ENCODE data around the gene KRTAP10-3. TPM values are rescaled to one million over a fixed set of nuclear protein-coding genes. Genes with fewer than 3 reads are reported as not detected.

The KRTAP10-3 gene
- total RNA-seq, 1 donor from 2014 or later = not detected

DNA sequence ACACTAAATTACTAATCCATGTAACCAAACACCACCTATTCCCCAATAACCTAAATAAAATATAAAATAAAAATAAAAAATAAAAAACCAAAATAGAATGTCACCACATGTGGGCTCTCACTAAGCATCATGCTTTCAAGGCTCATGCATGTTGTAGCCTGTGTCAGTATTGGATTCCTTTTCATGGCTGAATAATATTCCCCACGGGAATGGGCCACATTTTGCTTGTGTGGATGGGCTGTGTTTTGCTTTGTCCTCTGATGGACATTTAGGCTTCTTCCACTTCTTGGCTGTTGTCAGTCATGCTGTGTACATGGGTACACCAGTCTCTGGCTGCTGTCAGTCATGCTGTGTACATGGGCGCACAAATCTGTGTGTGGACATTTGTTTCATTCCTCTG lies 30.5 kb upstream of the KRTAP10-3 start:
- Mint-ChIP-seq H3K27me3 (ENCODE audit: unreplicated experiment) (peaks cover 35% of the 10 kb centered on the region), H3K36me3 (ENCODE audit: unreplicated experiment) (no peaks in the 10 kb centered on the region), H3K4me1 (ENCODE audit: unreplicated experiment) (peaks cover 3% of the 10 kb centered on the region), H3K9me3 (ENCODE audit: unreplicated experiment) (no peaks in the 10 kb centered on the region), H3K4me3 (ENCODE audit: unreplicated experiment) (no peak overlapping the region), H3K27ac (ENCODE audit: unreplicated experiment) (no peak overlapping the region)
- TF ChIP-seq, protein P1, sequence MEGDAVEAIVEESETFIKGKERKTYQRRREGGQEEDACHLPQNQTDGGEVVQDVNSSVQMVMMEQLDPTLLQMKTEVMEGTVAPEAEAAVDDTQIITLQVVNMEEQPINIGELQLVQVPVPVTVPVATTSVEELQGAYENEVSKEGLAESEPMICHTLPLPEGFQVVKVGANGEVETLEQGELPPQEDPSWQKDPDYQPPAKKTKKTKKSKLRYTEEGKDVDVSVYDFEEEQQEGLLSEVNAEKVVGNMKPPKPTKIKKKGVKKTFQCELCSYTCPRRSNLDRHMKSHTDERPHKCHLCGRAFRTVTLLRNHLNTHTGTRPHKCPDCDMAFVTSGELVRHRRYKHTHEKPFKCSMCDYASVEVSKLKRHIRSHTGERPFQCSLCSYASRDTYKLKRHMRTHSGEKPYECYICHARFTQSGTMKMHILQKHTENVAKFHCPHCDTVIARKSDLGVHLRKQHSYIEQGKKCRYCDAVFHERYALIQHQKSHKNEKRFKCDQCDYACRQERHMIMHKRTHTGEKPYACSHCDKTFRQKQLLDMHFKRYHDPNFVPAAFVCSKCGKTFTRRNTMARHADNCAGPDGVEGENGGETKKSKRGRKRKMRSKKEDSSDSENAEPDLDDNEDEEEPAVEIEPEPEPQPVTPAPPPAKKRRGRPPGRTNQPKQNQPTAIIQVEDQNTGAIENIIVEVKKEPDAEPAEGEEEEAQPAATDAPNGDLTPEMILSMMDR (IDR thresholded peaks at IDR 0.05) = no peak
- DNase-seq (ENCODE audit: extremely low spot score, unreplicated experiment) = no peak

DNA sequence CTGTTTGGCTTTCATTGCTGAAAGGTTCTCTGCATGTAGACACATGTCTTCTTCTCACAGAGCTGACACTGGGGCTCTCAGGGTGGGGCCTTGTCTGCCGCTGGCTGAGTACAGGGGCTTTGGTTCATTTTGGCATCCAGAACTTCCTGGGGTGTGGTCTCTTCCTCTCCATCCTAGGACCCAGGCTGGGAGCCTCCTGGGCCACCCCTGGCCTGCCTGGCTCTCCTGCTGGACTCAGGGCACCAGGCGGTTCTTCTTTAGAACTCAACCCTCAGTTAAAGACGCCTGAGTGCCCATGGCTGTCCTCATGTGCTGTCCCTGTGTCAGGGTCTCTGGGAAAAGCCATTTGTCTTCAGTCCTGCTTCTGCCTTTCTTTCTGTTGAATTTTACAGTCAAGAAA lies 27.3 kb upstream of the KRTAP10-3 start:
- TF ChIP-seq, protein P1 (IDR thresholded peaks at IDR 0.05) = no peak
- no peak overlapping the region for H3K4me3 Mint-ChIP-seq (ENCODE audit: unreplicated experiment)

DNA sequence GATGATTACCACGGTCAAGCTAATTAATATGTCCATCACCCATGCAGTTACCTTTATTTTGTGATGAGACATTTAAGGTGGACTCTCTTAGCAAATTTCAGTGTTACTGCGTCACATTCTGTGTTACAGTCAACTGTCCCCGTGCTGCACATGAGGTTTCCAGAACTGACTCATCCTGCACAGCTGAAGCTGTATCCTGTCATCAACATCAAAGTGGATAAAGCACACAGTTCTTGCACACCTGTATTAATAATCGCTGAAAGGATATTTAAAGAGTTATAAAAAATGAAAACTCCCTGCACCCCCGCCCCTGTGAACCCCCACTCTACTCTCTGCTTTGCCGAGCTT lies 25.2 kb upstream of the KRTAP10-3 start:
- Mint-ChIP-seq H3K4me1 (ENCODE audit: unreplicated experiment) (peaks cover 3% of the 10 kb centered on the region), H3K36me3 (ENCODE audit: unreplicated experiment) (no peaks in the 10 kb centered on the region), H3K27ac (ENCODE audit: unreplicated experiment) (no peak overlapping the region), H3K27me3 (ENCODE audit: unreplicated experiment) (peaks cover 33% of the 10 kb centered on the region), H3K4me3 (ENCODE audit: unreplicated experiment) (no peak overlapping the region), H3K9me3 (ENCODE audit: unreplicated experiment) (peaks cover 10% of the 10 kb centered on the region)
- TF ChIP-seq, protein P1 (IDR thresholded peaks at IDR 0.05) = no peak
- no peak for DNase-seq (ENCODE audit: extremely low spot score, unreplicated experiment)

More for the DNA sequence above, 27.3 kb upstream of the KRTAP10-3 start:
- peaks cover 3% of the 10 kb centered on the region for H3K4me1 Mint-ChIP-seq (ENCODE audit: unreplicated experiment)
- DNase-seq (ENCODE audit: extremely low spot score, unreplicated experiment) = peak; percentile 62
- no peak overlapping the region for H3K27ac Mint-ChIP-seq (ENCODE audit: unreplicated experiment)
- peaks cover 9% of the 10 kb centered on the region for H3K9me3 Mint-ChIP-seq (ENCODE audit: unreplicated experiment)
- no peaks in the 10 kb centered on the region for H3K36me3 Mint-ChIP-seq (ENCODE audit: unreplicated experiment)
- H3K27me3 Mint-ChIP-seq (ENCODE audit: unreplicated experiment) = peaks cover 33% of the 10 kb centered on the region

DNA sequence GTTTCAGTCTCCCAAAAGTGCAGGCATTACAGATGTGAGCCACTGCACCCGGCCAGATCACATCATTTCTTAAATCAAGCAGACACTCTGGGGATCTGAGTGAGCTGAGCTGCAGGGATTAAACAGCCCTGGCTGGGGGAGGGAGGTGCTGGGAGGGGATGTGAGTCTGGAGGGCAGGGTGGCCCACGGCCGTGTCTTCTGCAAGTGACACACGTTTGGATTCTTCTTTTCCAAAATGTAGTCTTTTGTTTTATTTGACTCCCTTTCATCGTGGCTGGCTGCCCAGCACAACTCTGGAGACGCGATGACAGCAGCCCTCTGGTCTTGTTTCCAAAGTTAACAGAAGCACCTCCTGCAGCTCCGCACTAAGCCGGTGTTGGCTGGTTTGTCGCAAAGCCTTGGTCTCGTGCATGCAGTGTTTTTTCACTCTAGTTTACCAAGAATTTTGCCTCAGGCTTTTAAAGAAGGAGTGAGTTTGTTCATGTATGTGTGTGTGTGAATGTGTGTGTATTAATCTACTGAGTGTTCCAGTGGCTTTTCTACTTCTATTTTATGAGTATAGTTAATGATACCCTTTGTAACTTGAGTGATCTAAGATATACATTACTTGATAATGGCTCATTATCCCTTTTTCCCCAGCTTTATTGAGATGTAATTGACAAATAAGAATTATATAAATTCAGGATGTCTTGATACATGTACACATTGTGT lies 24.6 kb upstream of the KRTAP10-3 start:
- TF ChIP-seq, protein P1 (IDR thresholded peaks at IDR 0.05) = no peak
- Mint-ChIP-seq H3K27me3 (ENCODE audit: unreplicated experiment) (peaks cover 33% of the 10 kb centered on the region), H3K27ac (ENCODE audit: unreplicated experiment) (no peak overlapping the region), H3K4me3 (ENCODE audit: unreplicated experiment) (no peak overlapping the region), H3K9me3 (ENCODE audit: unreplicated experiment) (peaks cover 11% of the 10 kb centered on the region), H3K36me3 (ENCODE audit: unreplicated experiment) (no peaks in the 10 kb centered on the region), H3K4me1 (ENCODE audit: unreplicated experiment) (peaks cover 3% of the 10 kb centered on the region)
- DNase-seq (ENCODE audit: extremely low spot score, unreplicated experiment) = peak; percentile 79

DNA sequence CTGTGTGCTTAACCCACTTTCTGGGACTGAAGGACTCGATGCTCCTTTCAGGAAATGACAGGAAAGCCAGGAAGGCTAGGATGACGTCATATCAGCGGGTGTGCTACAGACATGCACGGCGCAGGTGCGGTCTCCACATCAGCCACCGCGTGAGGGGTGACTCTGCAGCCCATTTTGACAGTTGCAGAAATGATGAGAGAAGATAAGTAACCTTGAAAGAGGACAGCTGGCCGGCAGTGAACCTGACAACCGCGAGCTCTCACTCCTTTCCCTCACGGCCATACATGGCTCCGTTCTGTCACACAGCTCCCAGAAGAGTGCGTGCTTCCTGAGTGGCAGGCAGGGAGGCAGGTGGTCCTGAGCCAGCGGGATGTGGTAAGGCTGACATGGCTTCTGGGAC lies 23.5 kb upstream of the KRTAP10-3 start:
- Mint-ChIP-seq H3K27ac (ENCODE audit: unreplicated experiment) (no peak overlapping the region), H3K36me3 (ENCODE audit: unreplicated experiment) (no peaks in the 10 kb centered on the region), H3K9me3 (ENCODE audit: unreplicated experiment) (peaks cover 20% of the 10 kb centered on the region), H3K4me1 (ENCODE audit: unreplicated experiment) (peaks cover 3% of the 10 kb centered on the region), H3K27me3 (ENCODE audit: unreplicated experiment) (peaks cover 26% of the 10 kb centered on the region), H3K4me3 (ENCODE audit: unreplicated experiment) (no peak overlapping the region)
- DNase-seq (ENCODE audit: extremely low spot score, unreplicated experiment) = peak; percentile 67
- TF ChIP-seq, protein P1 (IDR thresholded peaks at IDR 0.05) = no peak
